GM19452 (cell line): ENCODE measurements around the gene ARHGAP40.

Experiments used
- ATAC-seq: cut with Tn5 transposase; IDR thresholded peaks from one replicate; pipeline ENCODE4 v1.9.1; 2021; ENCODE audit not compliant: unreplicated experiment

ARHGAP40 gene

DNA sequence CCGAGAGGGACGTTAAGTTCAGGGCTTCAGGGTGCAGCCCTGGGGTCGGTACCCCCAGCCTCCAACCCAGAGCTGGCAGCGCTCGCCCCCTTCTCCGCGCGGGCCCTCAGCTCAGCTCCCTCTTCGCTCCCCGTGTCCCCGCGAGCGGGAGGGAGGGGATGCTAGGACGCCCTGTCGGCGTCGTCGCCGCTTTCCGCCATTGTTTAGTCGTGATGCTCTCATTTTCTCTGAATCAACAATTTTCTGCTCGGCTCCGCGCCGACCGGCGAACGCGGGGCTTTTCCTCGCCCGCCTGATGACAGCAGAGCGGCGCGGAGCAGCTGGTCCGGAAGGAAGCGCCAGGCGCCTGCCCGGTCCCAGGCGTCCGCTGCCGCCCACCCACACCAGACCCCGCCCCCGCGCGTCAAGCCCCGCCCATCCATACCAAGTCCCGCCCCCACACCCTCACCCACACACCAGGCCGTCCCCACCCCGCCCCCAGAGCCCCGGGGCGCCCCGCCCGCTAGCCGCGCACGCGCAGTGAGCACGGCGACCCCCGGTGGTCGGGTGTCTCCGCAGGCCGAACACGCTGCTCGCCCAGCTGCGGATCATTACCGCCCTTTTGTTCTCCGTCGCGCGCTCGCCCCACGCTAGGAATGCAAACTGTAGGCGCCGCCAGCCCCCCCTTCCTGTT lies 72.6 kb downstream of the ARHGAP40 start:
- ATAC-seq = no peak

DNA sequence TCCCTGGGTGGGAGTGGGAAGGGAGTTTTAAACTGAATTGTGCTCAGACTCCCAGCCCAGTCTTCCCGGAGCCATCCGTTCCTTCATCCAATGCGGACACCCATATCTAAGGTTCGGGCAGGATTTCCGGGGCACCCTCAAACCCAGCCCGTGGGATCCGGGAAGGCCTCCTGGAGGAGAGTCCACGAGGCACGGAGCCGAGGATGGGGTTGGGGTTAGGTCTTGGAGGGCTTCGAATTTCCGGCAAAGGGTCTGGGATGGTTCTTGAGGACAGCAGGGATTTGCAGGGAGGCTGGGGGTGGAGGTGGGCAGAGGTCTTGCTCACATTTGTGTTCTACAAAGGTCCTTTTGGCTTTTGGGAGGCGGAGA lies 73.1 kb downstream of the ARHGAP40 start:
- no peak for ATAC-seq

DNA sequence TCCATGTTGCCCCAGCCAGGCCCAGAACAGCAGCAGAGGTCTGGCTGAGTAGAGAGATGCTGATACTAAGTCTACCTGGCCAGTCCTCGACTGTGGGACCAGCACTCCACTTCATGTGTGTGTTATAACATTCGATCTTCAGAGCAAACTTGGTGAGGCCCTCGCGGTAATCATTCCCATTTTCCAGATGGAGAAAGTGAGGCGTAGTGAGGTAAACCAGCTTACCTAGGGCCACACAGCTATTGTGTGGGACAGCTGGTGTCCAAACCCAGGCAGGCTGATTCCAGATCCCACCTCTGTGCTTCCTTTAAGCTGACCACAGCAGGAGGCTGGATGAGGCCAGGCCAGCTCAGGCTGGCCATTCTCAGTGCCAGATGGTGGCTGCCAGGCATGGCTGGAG lies 75.0 kb downstream of the ARHGAP40 start:
- no peak for ATAC-seq

DNA sequence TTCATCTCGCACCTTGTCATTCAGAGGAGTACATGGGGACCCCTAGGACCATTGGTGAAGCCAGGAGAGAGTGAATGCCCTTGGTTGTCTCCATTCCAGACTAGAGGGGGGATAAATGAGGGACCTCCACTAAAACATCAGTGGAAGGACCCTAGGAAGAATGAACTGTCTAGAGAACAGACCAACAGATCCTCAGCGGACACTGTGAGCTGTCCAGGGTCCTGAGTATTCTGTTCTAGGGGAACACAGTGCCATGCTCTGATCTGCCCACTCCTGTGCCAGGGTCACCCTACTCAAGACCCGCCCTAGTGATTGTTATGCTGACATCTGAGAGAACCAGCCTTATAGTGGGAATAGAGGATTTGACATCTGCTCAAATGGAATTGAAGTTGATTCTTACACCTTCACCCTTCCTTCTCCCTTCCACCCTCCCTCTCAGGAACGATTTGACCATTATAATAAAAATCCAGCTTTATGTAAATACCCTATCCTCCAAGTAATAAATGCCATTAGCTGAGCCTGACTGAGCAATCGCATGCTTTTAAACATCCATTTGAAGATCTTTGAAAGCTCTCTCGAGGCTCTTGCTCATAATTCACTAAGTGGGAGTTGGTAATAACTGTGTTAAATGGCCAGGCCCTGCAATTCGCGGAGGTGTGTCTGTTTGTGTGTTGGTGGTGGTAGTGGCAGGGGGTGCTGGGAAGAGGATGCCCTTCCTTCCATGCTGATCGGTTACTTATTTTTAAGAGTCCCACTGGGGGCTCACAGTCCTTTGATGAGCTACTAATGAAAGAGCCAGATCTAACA lies 79.1 kb downstream of the ARHGAP40 start:
- no peak for ATAC-seq

DNA sequence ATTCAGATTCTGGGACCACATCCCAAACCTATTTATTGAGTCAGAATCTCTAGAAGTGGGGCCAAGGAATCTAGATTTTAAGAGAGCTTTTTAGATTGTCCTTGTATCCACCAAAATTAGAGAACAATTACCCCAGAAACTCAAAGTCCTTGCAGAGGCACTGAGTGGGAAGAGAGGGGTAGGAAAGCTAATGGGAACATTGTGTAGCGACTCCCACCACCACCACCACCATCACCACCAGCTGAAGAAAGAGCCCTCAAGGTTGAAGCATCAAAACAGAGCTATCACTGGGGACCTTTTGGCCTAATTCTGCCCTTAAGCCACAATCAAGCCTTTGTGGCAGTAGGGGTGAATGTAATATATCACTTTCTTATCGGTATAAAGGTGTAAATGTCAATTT lies 83.7 kb downstream of the ARHGAP40 start:
- ATAC-seq = no peak

DNA sequence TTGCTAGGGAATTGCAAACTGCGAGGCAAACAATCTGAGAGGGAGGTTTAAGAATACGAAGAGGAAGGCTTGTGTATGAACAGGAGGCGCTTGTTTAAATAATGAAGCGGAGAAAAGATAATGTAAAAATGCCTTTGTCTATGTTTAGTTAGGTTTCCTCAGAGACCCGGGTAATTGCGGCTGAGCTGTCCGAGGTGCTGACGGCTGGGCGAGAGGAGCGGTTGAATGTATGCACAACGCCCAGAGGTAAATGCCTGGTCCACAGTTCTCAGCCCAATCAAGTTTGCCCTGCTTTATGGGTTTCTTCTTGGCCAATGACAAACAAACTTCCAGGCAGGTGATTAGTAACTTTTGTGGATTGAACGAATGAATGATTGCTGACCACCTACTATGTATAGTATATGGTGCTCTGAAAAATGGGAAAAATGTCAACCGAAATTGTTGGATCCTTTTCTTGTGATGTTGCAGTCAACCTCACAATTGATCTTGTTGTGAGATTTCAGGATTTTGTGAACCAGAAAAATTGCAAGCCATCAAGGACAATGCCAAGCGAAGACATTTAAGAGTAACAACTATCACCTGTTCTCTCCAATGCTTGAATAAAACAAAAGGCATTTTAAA lies 84.4 kb downstream of the ARHGAP40 start:
- no peak for ATAC-seq

DNA sequence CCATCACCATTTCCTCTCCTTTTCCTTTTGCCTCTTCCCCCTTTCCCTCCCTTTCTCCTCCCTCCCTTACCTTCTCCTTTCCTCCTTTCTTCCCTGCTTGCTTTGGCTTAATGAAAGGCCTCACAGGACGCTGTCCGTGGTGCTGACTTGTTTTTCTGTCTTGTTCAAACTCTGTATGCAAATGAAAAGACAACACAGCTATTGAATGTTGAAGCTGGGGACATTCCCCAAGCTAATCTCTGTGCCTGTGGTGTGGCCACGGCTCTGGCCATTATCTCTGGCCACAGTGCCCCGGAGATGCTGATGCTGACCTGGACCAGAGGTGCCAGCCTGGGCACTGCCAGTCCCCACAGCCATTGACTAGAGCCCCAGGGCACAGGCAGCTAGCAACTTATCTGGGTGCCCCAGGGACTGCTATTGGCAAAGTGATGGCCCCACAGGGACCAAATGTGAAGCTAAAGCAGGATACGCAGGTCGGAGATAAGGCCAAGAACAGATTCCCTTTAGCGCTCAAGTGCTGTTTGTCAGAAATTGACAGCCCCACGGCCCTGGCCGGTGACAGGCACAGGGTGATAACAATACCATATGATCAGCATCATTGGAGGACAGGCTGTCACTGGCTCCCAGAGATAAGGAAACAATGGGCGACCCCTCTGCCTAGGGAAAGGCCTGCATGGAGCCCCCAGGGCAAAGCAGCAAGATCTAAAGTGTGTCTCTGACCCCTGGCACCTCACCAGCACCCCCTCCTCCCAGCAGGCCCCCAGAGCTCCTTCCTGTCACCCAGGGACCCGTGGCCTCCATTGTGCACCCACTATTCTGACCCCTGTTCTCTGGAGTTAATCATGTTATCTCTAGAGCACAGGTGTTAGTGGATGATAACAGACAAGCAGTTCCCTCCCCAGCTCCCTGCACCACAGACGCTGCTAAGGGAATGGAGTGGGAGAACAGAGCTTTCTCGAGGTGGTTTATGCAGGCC lies 91.1 kb downstream of the ARHGAP40 start:
- ATAC-seq = no peak

DNA sequence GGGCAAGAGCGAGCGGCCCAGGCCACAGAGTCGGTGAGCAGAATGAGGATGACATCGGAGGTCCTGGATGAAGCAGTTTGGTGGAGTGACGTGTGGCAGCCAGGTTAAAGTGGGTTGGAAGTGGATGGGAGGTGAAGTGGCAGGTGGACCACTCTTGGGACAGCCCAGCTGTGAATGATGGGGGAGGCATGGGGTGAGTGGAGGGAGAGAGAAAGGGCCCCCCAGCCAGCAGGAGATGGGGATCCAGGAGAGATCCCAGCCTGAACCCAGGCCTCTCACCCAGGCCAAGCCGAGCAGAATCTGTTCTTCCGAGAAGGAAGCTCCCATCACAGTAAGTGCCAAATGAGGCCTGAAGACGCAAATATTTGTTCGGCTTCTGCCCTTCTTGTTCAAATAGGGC lies 95.7 kb downstream of the ARHGAP40 start:
- no peak for ATAC-seq

DNA sequence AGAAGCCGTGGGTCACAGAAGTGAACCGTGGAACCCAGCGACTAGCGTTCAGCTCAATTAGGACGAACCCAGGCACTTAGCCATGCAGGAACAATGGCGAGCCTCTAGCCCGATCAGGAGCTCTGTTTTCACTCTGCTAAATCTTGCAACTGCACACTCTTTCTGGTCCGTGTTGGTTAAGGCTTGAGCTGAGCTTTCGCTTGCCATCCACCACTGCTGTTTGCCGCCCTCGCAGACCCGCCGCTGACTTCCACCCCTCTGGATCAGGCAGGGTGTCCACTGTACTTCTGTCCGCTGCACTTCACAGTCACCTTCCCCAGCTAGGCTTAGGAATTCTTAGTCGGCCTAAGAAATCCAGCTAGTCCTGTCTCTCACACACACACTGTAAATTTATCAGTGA lies 96.9 kb downstream of the ARHGAP40 start:
- no peak for ATAC-seq

DNA sequence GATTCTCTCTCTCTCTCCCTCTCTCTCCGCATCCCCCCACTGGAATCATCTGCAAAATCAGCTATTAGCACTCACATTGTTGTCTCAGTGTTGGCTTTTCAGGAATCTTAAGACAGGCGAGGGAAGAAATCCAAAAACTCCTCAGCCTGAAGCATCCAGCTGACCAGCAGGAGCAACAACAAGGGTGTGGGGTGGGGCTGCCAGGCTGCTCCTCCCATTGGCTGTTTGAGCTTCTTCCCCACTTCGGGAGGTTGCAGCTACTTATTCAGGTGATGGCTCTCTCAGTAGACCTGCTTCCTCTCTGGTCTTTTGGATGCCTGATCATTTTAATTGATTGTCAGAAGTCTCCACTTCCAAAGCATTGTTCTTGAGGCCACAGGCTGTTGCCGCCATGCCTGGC lies 98.5 kb downstream of the ARHGAP40 start:
- ATAC-seq = no peak
